Natural killer cell (primary cell): ENCODE measurements around the gene CCDC183. TPM values are rescaled to one million over a fixed set of nuclear protein-coding genes. Genes with fewer than 3 reads are reported as not detected.

ENCODE experiments used
- ATAC-seq, 3 donors: fragments of 150-1000 bp in 2 of 3; fragments of 200-7000 bp in 1 of 3; cut with Tn5 transposase; 1 replicate in 1 of 3; 2 replicates in 2 of 3; pipeline ENCODE4 v1.10.0; 2021; ENCODE audit warnings: mild to moderate bottlenecking in 2 of 3, moderate library complexity in 2 of 3
- DNase-seq, 2 donors: peaks; one replicate each; pipeline versions ENCODE4 v3.0.0 to v3.0.0-alpha.2; 2013 to 2021; ENCODE audit warnings: mixed read lengths in 1 of 2
- H3K27ac ChIP-seq: one replicate; pipeline ENCODE4 v1.5.1; 2013; ENCODE audit warnings: mild to moderate bottlenecking, low read length
- H3K27me3 ChIP-seq: one replicate; pipeline ENCODE4 v1.6.1; 2013; ENCODE audit warnings: low read length; ENCODE audit not compliant: control insufficient read depth, insufficient read depth
- H3K36me3 ChIP-seq: one replicate; pipeline ENCODE4 v1.6.1; 2013; ENCODE audit warnings: low read length; ENCODE audit not compliant: control insufficient read depth, insufficient read depth
- H3K4me1 ChIP-seq: one replicate; pipeline ENCODE4 v1.6.1; 2013; ENCODE audit warnings: low read length; ENCODE audit not compliant: control insufficient read depth, insufficient read depth
- H3K4me3 ChIP-seq: one replicate; pipeline ENCODE4 v1.5.1; 2013; ENCODE audit warnings: low read length
- H3K9me3 ChIP-seq: one replicate; pipeline ENCODE4 v1.6.1; 2013; ENCODE audit warnings: low read length; ENCODE audit not compliant: control insufficient read depth, insufficient read depth
- H3K27ac Mint-ChIP-seq, 2 donors: one replicate each; pipeline ENCODE4 v1.8.0; 2022; ENCODE audit warnings: mild to moderate bottlenecking in 2 of 2, mixed read lengths in 2 of 2, moderate library complexity in 1 of 2
- H3K27me3 Mint-ChIP-seq, 2 donors: one replicate each; pipeline ENCODE4 v1.8.0; 2022; ENCODE audit warnings: low read depth in 2 of 2, mixed read lengths in 2 of 2
- H3K36me3 Mint-ChIP-seq: one replicate; pipeline ENCODE4 v1.8.0; 2022; ENCODE audit warnings: mixed read lengths
- H3K4me1 Mint-ChIP-seq, 2 donors: one replicate each; pipeline ENCODE4 v1.8.0; 2022; ENCODE audit warnings: mixed read lengths in 2 of 2
- H3K4me3 Mint-ChIP-seq: one replicate; pipeline ENCODE4 v1.8.0; 2022; ENCODE audit warnings: mild to moderate bottlenecking, moderate library complexity, mixed read lengths
- H3K9me3 Mint-ChIP-seq, 2 donors: one replicate each; pipeline ENCODE4 v1.8.0; 2022; ENCODE audit warnings: mixed read lengths in 2 of 2
- CTCF ChIP-seq: fragments of 200-600 bp; IDR thresholded peaks from one replicate; pipeline ENCODE4 v1.8.0; 2022; ENCODE audit warnings: antibody characterized with exemption
- WGBS: methylation state at CpG from one replicate; pipeline ENCODE4 v1.1.7; 2013; ENCODE audit warnings: missing lambda C conversion rate; ENCODE audit not compliant: insufficient coverage; 5-methylcytosine and 5-hydroxymethylcytosine counted together
- intact Hi-C: fragments of 100-400 bp; cut with micrococcal nuclease; formaldehyde crosslinking; loops from one replicate; pipeline ENCODE4 v1.14.2; 2022
- total RNA-seq, 4 donors: library from RNA; stranded (reverse); fragments of 120-200 nt in 1 of 4; gene quantifications; one replicate each; pipeline versions ENCODE4 v1.2.3 to v1.2.4, GENCODE V29; 2013 to 2022

CCDC183 gene
- total RNA-seq, 3 donors from 2014 or later (not counting 1 experiment from before 2014, with no cell fraction given), result 0.56 to 0.75 (median 0.65) TPM

DNA sequence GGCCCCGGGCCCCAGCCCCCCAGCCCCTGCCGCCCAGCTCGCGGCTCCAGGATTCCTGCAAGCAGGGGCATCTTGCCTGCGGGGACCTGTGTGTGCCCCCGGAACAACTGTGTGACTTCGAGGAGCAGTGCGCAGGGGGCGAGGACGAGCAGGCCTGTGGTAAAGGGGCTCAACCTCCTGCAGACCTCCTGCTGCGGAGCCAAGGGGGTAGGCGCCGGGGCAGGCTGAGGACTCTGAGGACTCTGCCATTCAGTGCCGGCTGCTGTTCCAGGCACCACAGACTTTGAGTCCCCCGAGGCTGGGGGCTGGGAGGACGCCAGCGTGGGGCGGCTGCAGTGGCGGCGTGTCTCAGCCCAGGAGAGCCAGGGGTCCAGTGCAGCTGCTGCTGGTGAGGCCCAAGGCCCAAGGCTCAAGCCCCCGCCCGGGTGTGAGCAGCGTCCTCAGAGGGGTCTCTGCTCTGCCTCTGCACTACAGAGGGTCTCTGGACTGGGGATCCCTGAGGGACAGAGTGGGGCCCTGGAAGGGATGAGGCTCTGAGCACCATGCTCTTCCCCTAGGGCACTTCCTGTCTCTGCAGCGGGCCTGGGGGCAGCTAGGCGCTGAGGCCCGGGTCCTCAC is 59.4 kb downstream of the CCDC183 start:
- H3K4me1 ChIP-seq, result peaks cover 10% of the 10 kb centered on the region
- Mint-ChIP-seq H3K9me3 (no peaks in the 10 kb centered on the region), H3K4me3 (no peak overlapping the region), H3K27ac (no peak overlapping the region), H3K27me3 (no peaks in the 10 kb centered on the region), H3K4me1 (no peaks in the 10 kb centered on the region), H3K36me3 (no peaks in the 10 kb centered on the region)
- peaks cover 3% of the 10 kb centered on the region for H3K36me3 ChIP-seq
- no peaks in the 10 kb centered on the region for H3K27me3 ChIP-seq
- WGBS, result 89% methylated on average over 26 of the region's 26 CpGs
- ATAC-seq (no peak), DNase-seq (no peak)
- no peak for TF ChIP-seq CTCF
- no peak overlapping the region for H3K4me3 ChIP-seq
- no peak overlapping the region for H3K27ac ChIP-seq
- no peaks in the 10 kb centered on the region for H3K9me3 ChIP-seq
- intact Hi-C loops, result no loop called here

GRCh38 chr9:136856079-136856476 is 59.9 kb downstream of the CCDC183 start:
- DNase-seq, result no peak
- Mint-ChIP-seq H3K27me3 (no peaks in the 10 kb centered on the region), H3K36me3 (no peaks in the 10 kb centered on the region), H3K4me1 (no peaks in the 10 kb centered on the region), H3K27ac (no peak overlapping the region), H3K9me3 (no peaks in the 10 kb centered on the region), H3K4me3 (no peak overlapping the region)
- Histone ChIP-seq H3K36me3 (peaks cover 3% of the 10 kb centered on the region), H3K27ac (no peak overlapping the region), H3K9me3 (no peaks in the 10 kb centered on the region), H3K4me3 (no peak overlapping the region), H3K4me1 (peaks cover 10% of the 10 kb centered on the region), H3K27me3 (no peaks in the 10 kb centered on the region)
- ATAC-seq, result no peak
- intact Hi-C loops, result no loop called here
- 85% methylated on average over 15 of the region's 15 CpGs for WGBS
- no peak for TF ChIP-seq CTCF

GRCh38 chr9:136856541-136857141 is 60.5 kb downstream of the CCDC183 start:
- no peak for TF ChIP-seq CTCF
- H3K27ac Mint-ChIP-seq, result no peak overlapping the region
- ATAC-seq (no peak), DNase-seq (no peak)
- WGBS, result 46% methylated on average over 13 of the region's 14 CpGs
- no peaks in the 10 kb centered on the region for H3K9me3 ChIP-seq
- no peaks in the 10 kb centered on the region for H3K27me3 Mint-ChIP-seq
- H3K27ac ChIP-seq, result no peak overlapping the region
- no peaks in the 10 kb centered on the region for H3K27me3 ChIP-seq
- no peak overlapping the region for H3K4me3 Mint-ChIP-seq
- H3K4me1 Mint-ChIP-seq, result no peaks in the 10 kb centered on the region
- no peaks in the 10 kb centered on the region for H3K9me3 Mint-ChIP-seq
- peaks cover 10% of the 10 kb centered on the region for H3K4me1 ChIP-seq
- H3K36me3 Mint-ChIP-seq, result no peaks in the 10 kb centered on the region
- intact Hi-C loops, result no loop called here
- peaks cover 2% of the 10 kb centered on the region for H3K36me3 ChIP-seq
- no peak overlapping the region for H3K4me3 ChIP-seq

DNA sequence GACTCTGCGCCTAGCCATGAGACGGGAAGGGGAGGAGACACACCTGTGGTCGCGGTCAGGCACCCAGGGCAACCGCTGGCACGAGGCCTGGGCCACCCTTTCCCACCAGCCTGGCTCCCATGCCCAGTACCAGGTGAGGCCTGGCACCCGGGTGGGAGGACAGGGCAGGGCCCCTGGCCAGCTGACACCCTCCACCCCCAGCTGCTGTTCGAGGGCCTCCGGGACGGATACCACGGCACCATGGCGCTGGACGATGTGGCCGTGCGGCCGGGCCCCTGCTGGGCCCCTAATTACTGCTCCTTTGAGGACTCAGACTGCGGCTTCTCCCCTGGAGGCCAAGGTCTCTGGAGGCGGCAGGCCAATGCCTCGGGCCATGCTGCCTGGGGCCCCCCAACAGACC is 61.0 kb downstream of the CCDC183 start:
- Mint-ChIP-seq H3K36me3 (no peaks in the 10 kb centered on the region), H3K4me3 (no peak overlapping the region), H3K27ac (no peak overlapping the region), H3K27me3 (no peaks in the 10 kb centered on the region), H3K9me3 (no peaks in the 10 kb centered on the region), H3K4me1 (no peaks in the 10 kb centered on the region)
- WGBS, result 92% methylated on average over 19 of the region's 19 CpGs
- TF ChIP-seq CTCF, result no peak
- ATAC-seq (no peak), DNase-seq (no peak)
- Histone ChIP-seq H3K9me3 (no peaks in the 10 kb centered on the region), H3K27me3 (no peaks in the 10 kb centered on the region), H3K4me3 (no peak overlapping the region), H3K27ac (no peak overlapping the region), H3K4me1 (peaks cover 10% of the 10 kb centered on the region), H3K36me3 (peaks cover 7% of the 10 kb centered on the region)
- intact Hi-C loops, result no loop called here
